ENCODE results near the gene DOCK2. TPM values are rescaled to one million over a fixed set of nuclear protein-coding genes. Genes with fewer than 3 reads are reported as not detected.
"Not testable (repeated sequence)": the region's sequence is repeated elsewhere in the genome, so short reads cannot be mapped to it uniquely, and the experiment has no call there.

Gene DOCK2
- total and polyA plus RNA-seq, 7 donors, result 2.3 to 21.1 (median 12.5) TPM

- H3K36me3 ChIP-seq, result no peaks in the 10 kb centered on the region
- H3K4me1 ChIP-seq, result no peaks in the 10 kb centered on the region
- no peaks in the 10 kb centered on the region for H3K9me3 ChIP-seq
- H3K27me3 ChIP-seq, result no peaks in the 10 kb centered on the region
- no peak overlapping the region for H3K27ac ChIP-seq
- intact Hi-C loops (cut with DNase I), result no loop called here
- WGBS, 2 donors, result 74 to 80% methylated on average over 1 of the region's 1 CpG
- DNase-seq, result no peak
- no peak overlapping the region for H3K4me3 ChIP-seq
- no peak for TF ChIP-seq POLR2A (IDR thresholded peaks at IDR 0.05)
- TF ChIP-seq POLR2AphosphoS5 (IDR thresholded peaks at IDR 0.05), result no peak
- no peak for TF ChIP-seq CTCF (IDR thresholded peaks at IDR 0.05)
- TF ChIP-seq EP300 (IDR thresholded peaks at IDR 0.05), result no peak
These were observed 167.8 kb downstream of the DOCK2 start for GRCh38 chr5:169804861-169805260.

GRCh38 chr5:169805527-169805934 lies 168.5 kb downstream of the DOCK2 start:
- H3K9me3 ChIP-seq, result no peaks in the 10 kb centered on the region
- intact Hi-C loops (cut with DNase I), result no loop called here
- DNase-seq, result no peak
- H3K36me3 ChIP-seq, result no peaks in the 10 kb centered on the region
- H3K27me3 ChIP-seq, result no peaks in the 10 kb centered on the region
- 40 to 67% methylated on average over 5 of the region's 5 CpGs for WGBS, 2 donors
- no peak overlapping the region for H3K4me3 ChIP-seq
- H3K27ac ChIP-seq, result no peak overlapping the region
- no peaks in the 10 kb centered on the region for H3K4me1 ChIP-seq
- TF ChIP-seq POLR2A (IDR thresholded peaks at IDR 0.05) (no peak), EP300 (IDR thresholded peaks at IDR 0.05) (no peak), POLR2AphosphoS5 (IDR thresholded peaks at IDR 0.05) (no peak)

GRCh38 chr5:169805937-169806700 lies 169.0 kb downstream of the DOCK2 start:
- DNase-seq, result no peak
- Histone ChIP-seq H3K27me3 (no peaks in the 10 kb centered on the region), H3K36me3 (no peaks in the 10 kb centered on the region), H3K4me1 (no peaks in the 10 kb centered on the region), H3K4me3 (no peak overlapping the region), H3K27ac (no peak overlapping the region), H3K9me3 (no peaks in the 10 kb centered on the region)
- 77 to 82% methylated on average over 6 of the region's 6 CpGs for WGBS, 2 donors
- intact Hi-C loops (cut with DNase I), result no loop called here
- TF ChIP-seq POLR2AphosphoS5 (IDR thresholded peaks at IDR 0.05) (no peak), CTCF (IDR thresholded peaks at IDR 0.05) (no peak), EP300 (IDR thresholded peaks at IDR 0.05) (no peak), POLR2A (IDR thresholded peaks at IDR 0.05) (no peak)

- WGBS, 2 donors, result 43 to 60% methylated on average over 2 of the region's 2 CpGs
- H3K4me3 ChIP-seq, result no peak overlapping the region
- no peak for TF ChIP-seq POLR2AphosphoS5 (IDR thresholded peaks at IDR 0.05)
- TF ChIP-seq EP300 (IDR thresholded peaks at IDR 0.05), result no peak
- TF ChIP-seq POLR2A (IDR thresholded peaks at IDR 0.05), result no peak
- no peak for TF ChIP-seq CTCF (IDR thresholded peaks at IDR 0.05)
- no peak overlapping the region for H3K27ac ChIP-seq
- no peaks in the 10 kb centered on the region for H3K4me1 ChIP-seq
- no peaks in the 10 kb centered on the region for H3K9me3 ChIP-seq
- no peaks in the 10 kb centered on the region for H3K27me3 ChIP-seq
- no peaks in the 10 kb centered on the region for H3K36me3 ChIP-seq
- DNase-seq, result no peak
- intact Hi-C loops (cut with DNase I), result no loop called here
These were observed 171.1 kb downstream of the DOCK2 start for GRCh38 chr5:169808118-169808581.

- H3K9me3 ChIP-seq; H3K36me3 ChIP-seq; intact Hi-C loops (cut with DNase I); DNase-seq; H3K4me1 ChIP-seq; H3K27me3 ChIP-seq; H3K27ac ChIP-seq; H3K4me3 ChIP-seq: not testable (repeated sequence)
- 93 to 97% methylated on average over 3 of the region's 3 CpGs for WGBS, 2 donors
These were observed 171.8 kb downstream of the DOCK2 start for GRCh38 chr5:169808880-169809279.

GRCh38 chr5:169809281-169809680 lies 172.2 kb downstream of the DOCK2 start:
- no peak for DNase-seq
- Histone ChIP-seq H3K27me3 (no peaks in the 10 kb centered on the region), H3K9me3 (no peaks in the 10 kb centered on the region), H3K36me3 (no peaks in the 10 kb centered on the region), H3K27ac (no peak overlapping the region), H3K4me1 (no peaks in the 10 kb centered on the region), H3K4me3 (no peak overlapping the region)
- intact Hi-C loops (cut with DNase I), result no loop called here
- no peak for TF ChIP-seq EP300 (IDR thresholded peaks at IDR 0.05)
- no peak for TF ChIP-seq POLR2A (IDR thresholded peaks at IDR 0.05)
- no peak for TF ChIP-seq POLR2AphosphoS5 (IDR thresholded peaks at IDR 0.05)
- no peak for TF ChIP-seq CTCF (IDR thresholded peaks at IDR 0.05)
- 59 to 74% methylated on average over 5 of the region's 5 CpGs for WGBS, 2 donors
